BE2C (cell line): ENCODE data around the gene SLC26A8. TPM values are rescaled to one million over a fixed set of nuclear protein-coding genes. Genes with fewer than 3 reads are reported as not detected.

Experiments
- DNase-seq: peaks from one replicate; pipeline ENCODE4 v3.0.0-alpha.2; 2020
- H3K27me3 ChIP-seq: fragments of 250-450 bp; sonication (Bioruptor Pico); 2 replicates; pipeline ENCODE4 v1.5.1; 2020; ENCODE audit warnings: mild to moderate bottlenecking
- H3K36me3 ChIP-seq: fragments of 250-450 bp; sonication (Bioruptor Pico); 2 replicates; pipeline ENCODE4 v1.5.1; 2020; ENCODE audit warnings: mild to moderate bottlenecking
- H3K4me1 ChIP-seq: fragments of 250-450 bp; sonication (Bioruptor Pico); 2 replicates; pipeline ENCODE4 v1.5.1; 2020
- H3K4me3 ChIP-seq: 2 replicates; pipeline ENCODE4 v1.5.1; 2011; ENCODE audit warnings: low read depth, low read length
- H3K9me3 ChIP-seq: fragments of 250-450 bp; sonication (Bioruptor Pico); 2 replicates; pipeline ENCODE4 v1.5.1; 2020
- polyA plus RNA-seq: library from polyadenylated mRNA; unstranded; fragments of >200 nt; gene quantifications from one replicate; pipeline ENCODE4 v1.2.1, GENCODE V29; 2012; ENCODE audit warnings: low read depth, missing spikeins; ENCODE audit not compliant: insufficient read length, insufficient read depth
- TF ChIP-seq, protein P1 (sequence below): IDR thresholded peaks from 2 replicates; pipeline ENCODE4 v1.5.1; 2012; ENCODE audit warnings: mild to moderate bottlenecking, low read depth, low read length

Gene SLC26A8, protein sequence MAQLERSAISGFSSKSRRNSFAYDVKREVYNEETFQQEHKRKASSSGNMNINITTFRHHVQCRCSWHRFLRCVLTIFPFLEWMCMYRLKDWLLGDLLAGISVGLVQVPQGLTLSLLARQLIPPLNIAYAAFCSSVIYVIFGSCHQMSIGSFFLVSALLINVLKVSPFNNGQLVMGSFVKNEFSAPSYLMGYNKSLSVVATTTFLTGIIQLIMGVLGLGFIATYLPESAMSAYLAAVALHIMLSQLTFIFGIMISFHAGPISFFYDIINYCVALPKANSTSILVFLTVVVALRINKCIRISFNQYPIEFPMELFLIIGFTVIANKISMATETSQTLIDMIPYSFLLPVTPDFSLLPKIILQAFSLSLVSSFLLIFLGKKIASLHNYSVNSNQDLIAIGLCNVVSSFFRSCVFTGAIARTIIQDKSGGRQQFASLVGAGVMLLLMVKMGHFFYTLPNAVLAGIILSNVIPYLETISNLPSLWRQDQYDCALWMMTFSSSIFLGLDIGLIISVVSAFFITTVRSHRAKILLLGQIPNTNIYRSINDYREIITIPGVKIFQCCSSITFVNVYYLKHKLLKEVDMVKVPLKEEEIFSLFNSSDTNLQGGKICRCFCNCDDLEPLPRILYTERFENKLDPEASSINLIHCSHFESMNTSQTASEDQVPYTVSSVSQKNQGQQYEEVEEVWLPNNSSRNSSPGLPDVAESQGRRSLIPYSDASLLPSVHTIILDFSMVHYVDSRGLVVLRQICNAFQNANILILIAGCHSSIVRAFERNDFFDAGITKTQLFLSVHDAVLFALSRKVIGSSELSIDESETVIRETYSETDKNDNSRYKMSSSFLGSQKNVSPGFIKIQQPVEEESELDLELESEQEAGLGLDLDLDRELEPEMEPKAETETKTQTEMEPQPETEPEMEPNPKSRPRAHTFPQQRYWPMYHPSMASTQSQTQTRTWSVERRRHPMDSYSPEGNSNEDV
- polyA plus RNA-seq: not detected

DNA sequence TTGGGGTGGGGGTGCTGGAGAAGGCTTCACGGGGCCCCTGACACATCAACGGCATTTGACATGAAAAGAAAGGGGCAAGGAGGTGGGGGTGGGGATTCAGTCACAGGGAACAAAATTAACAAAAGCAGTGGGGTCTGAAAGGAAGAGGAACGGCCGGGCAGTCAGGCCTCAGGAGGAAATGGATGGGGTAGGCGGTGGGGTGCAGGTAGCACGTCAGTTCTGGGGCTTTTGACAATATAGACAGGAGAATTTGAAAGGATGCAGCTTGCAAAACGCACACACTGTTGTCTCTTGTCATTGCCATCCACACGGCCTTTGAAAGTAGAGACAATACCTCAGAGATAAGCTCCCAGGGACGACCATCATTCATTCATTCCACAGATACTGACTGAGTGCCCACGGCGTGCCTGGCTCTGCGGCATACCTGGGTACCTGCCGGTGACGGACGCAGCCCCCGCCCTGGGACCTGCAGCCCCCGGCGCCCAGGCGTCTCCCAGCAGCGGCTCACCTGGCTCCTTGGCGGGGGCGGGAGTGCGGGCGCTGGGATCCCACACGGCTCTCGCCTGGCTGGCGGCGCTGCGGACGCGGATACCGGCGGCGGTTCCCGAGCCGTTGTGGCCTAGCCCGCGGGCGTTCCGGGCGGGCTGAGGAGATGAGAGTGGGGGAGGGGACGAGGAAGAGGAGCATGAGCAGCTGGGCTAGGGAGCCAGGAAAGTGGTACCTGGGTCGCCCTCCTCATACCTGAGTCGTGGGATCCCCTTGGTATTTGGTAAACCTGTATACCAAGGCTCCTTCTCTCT lies at the start of gene SLC26A8:
Gene SLC26A8, minus strand, starts transcription at position 646 of the 800 bp plus-strand sequence. CDS start 4,934 bp downstream, outside the sequence.
- Histone ChIP-seq H3K36me3 (no peaks in the 10 kb centered on the region; the same call in 1 of the 2 replicates), H3K4me1 (no peaks in the 10 kb centered on the region), H3K9me3 (no peaks in the 10 kb centered on the region), H3K4me3 (no peak within 1 kb of the TSS), H3K27me3 (no peaks in the 10 kb centered on the region)
- no peak for DNase-seq
- TF ChIP-seq, protein P1, sequence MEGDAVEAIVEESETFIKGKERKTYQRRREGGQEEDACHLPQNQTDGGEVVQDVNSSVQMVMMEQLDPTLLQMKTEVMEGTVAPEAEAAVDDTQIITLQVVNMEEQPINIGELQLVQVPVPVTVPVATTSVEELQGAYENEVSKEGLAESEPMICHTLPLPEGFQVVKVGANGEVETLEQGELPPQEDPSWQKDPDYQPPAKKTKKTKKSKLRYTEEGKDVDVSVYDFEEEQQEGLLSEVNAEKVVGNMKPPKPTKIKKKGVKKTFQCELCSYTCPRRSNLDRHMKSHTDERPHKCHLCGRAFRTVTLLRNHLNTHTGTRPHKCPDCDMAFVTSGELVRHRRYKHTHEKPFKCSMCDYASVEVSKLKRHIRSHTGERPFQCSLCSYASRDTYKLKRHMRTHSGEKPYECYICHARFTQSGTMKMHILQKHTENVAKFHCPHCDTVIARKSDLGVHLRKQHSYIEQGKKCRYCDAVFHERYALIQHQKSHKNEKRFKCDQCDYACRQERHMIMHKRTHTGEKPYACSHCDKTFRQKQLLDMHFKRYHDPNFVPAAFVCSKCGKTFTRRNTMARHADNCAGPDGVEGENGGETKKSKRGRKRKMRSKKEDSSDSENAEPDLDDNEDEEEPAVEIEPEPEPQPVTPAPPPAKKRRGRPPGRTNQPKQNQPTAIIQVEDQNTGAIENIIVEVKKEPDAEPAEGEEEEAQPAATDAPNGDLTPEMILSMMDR: no peak

DNA sequence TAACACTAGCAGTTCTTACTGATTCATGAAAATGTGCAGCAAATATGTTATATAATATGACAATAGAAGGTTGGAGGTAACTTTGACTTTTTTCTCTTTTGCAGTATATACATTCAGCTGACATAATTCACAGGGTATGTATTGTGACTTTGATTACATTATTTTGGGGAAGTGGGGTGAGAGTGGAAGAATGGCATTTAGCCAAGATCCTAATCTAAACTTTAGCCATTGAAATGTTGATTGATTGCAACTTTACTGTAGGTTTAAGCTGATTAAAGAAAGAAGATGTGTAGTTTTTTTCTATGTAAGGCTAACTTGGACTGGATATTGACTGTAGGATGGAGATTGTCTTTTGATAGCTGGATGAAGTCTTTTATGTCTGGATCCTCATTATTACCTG lies 49.1 kb upstream of the SLC26A8 start:
- H3K36me3 ChIP-seq: peaks cover 5% of the 10 kb centered on the region; the same call in 1 of the 2 replicates
- TF ChIP-seq, protein P1: no peak; the same call in 1 of the 2 replicates
- H3K4me1 ChIP-seq: peaks cover 2% of the 10 kb centered on the region
- no peaks in the 10 kb centered on the region for H3K27me3 ChIP-seq
- no peak for DNase-seq
- H3K9me3 ChIP-seq: no peaks in the 10 kb centered on the region
- no peak overlapping the region for H3K4me3 ChIP-seq

DNA sequence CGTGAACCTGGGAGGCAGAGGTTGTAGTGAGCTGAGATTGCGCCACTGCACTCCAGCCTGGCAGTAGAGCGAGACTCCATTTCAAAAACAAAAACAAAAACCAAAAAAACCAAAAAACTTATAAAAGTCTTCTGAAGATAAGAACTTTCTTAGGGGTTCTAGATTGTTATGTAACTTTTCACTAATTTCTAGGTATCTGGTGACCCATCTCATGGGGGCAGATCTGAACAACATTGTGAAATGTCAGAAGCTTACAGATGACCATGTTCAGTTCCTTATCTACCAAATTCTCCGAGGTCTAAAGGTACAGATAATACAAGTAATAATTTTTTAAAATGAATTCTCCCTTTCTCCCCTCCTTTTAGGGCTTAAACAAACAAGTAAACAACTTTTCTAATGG lies 48.2 kb upstream of the SLC26A8 start:
- DNase-seq: no peak
- Histone ChIP-seq H3K27me3 (no peaks in the 10 kb centered on the region), H3K4me3 (no peak overlapping the region), H3K4me1 (peaks cover 2% of the 10 kb centered on the region), H3K9me3 (no peaks in the 10 kb centered on the region), H3K36me3 (no peaks in the 10 kb centered on the region; the same call in 1 of the 2 replicates)
- TF ChIP-seq, protein P1: no peak

DNA sequence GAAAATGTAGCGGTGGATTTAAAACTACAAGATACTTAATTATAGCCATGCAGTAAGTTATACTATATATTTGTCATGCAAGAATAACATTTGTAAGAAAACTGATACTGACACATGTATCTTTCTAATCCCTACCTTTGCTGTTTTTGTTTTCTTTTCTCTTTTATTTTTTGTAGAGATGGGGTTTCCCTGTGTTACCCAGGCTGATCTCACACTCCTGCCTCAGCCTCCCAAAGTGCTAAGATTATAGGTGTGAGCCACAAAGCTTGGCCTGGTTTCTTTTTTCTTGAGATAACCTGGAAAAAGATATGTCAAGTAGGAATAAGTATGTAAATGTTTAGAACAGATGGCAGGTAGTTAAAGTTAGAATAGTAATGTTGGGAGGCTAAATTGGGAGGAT lies 47.3 kb upstream of the SLC26A8 start:
- Histone ChIP-seq H3K4me3 (no peak overlapping the region), H3K36me3 (no peaks in the 10 kb centered on the region; the same call in 1 of the 2 replicates), H3K27me3 (no peaks in the 10 kb centered on the region), H3K9me3 (no peaks in the 10 kb centered on the region), H3K4me1 (peaks cover 9% of the 10 kb centered on the region)
- no peak for DNase-seq
- TF ChIP-seq, protein P1: no peak

DNA sequence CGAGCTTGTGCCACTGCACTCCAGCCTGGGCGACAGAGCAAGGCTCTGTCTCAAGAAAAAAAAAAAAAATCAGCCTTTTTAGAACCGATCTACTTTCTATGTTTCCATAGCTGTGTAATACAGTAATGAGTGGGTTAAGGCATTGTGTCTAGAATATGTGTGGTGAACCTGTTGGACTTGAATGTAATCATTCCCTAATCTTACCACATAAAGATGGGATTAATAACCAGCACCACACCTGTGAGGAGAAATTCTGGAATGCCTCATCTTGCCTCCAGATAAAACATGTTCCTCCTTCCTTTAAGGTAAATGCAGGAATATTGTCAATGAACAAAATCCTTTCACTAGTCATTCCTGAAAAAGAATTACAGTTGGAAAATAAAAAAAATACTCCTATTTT lies 46.8 kb upstream of the SLC26A8 start:
- H3K36me3 ChIP-seq: no peaks in the 10 kb centered on the region
- no peaks in the 10 kb centered on the region for H3K9me3 ChIP-seq
- H3K4me1 ChIP-seq: peaks cover 10% of the 10 kb centered on the region
- no peaks in the 10 kb centered on the region for H3K27me3 ChIP-seq
- TF ChIP-seq, protein P1: no peak
- H3K4me3 ChIP-seq: no peak overlapping the region
- DNase-seq: no peak
